NT2/D1 (cell line): ENCODE data around the gene POLR3H.
A peak's percentile ranks its signal among the peaks of the same experiment; 100 is the strongest.

Source experiments
- DNase-seq: peaks from one replicate; pipeline ENCODE4 v3.0.0-alpha.2; 2011; ENCODE audit warnings: low read depth, low spot score
- H3K27me3 ChIP-seq: 2 replicates; pipeline ENCODE4 v1.6.0; 2011; ENCODE audit warnings: mild to moderate bottlenecking; ENCODE audit not compliant: insufficient read length, insufficient read depth
- H3K36me3 ChIP-seq: 2 replicates; pipeline ENCODE4 v1.6.1; 2011; ENCODE audit warnings: mild to moderate bottlenecking, low read length, mixed read lengths; ENCODE audit not compliant: insufficient read depth, insufficient read length
- H3K4me1 ChIP-seq: 2 replicates; pipeline ENCODE4 v1.5.1; 2011; ENCODE audit not compliant: insufficient read depth, insufficient read length
- H3K4me3 ChIP-seq: 2 replicates; pipeline ENCODE4 v1.5.1; 2011; ENCODE audit warnings: low read depth; ENCODE audit not compliant: insufficient read length
- H3K9ac ChIP-seq: 2 replicates; pipeline ENCODE4 v1.6.0; 2011; ENCODE audit warnings: low read depth; ENCODE audit not compliant: insufficient read length
- H3K9me3 ChIP-seq: 2 replicates; pipeline ENCODE4 v1.5.1; 2011; ENCODE audit warnings: mild to moderate bottlenecking, low read length; ENCODE audit not compliant: insufficient read depth
- SUZ12 ChIP-seq: IDR thresholded peaks from 2 replicates; pipeline ENCODE4 v1.6.1; 2011; ENCODE audit not compliant: insufficient read length, insufficient read depth; ENCODE audit errors: extremely low read depth
- YY1 ChIP-seq: IDR thresholded peaks from 2 replicates; pipeline ENCODE4 v1.6.1; 2011; ENCODE audit not compliant: insufficient read length, insufficient read depth
- ZNF274 ChIP-seq: IDR thresholded peaks from 2 replicates; pipeline ENCODE4 v1.6.1; 2011; ENCODE audit warnings: mild to moderate bottlenecking, low read depth, low read length

POLR3H gene

DNA sequence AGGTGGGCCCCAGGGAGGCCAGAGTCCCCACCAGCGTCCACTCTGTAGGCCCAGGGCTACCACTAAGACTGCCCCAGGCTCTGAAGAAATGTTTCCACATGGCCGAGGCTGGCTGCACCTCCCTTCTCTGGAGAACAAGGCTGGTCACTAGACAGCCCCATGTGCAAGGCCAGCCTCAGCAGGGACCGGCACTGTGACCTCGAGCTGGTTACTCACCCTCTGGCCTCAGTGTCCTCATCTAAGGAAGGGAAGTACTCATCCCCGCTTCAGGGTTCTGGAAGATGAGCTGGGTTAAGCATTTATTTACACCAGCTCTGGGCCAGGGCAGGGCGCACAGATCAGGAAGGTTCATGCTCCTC lies 35.7 kb upstream of the POLR3H start:
- TF ChIP-seq SUZ12 (no peak), ZNF274 (no peak), YY1 (no peak)
- Histone ChIP-seq H3K4me1 (peaks cover 7% of the 10 kb centered on the region), H3K36me3 (peaks cover 40% of the 10 kb centered on the region), H3K27me3 (no peaks in the 10 kb centered on the region), H3K4me3 (no peak overlapping the region), H3K9me3 (no peaks in the 10 kb centered on the region), H3K9ac (no peak overlapping the region)
- DNase-seq = no peak

DNA sequence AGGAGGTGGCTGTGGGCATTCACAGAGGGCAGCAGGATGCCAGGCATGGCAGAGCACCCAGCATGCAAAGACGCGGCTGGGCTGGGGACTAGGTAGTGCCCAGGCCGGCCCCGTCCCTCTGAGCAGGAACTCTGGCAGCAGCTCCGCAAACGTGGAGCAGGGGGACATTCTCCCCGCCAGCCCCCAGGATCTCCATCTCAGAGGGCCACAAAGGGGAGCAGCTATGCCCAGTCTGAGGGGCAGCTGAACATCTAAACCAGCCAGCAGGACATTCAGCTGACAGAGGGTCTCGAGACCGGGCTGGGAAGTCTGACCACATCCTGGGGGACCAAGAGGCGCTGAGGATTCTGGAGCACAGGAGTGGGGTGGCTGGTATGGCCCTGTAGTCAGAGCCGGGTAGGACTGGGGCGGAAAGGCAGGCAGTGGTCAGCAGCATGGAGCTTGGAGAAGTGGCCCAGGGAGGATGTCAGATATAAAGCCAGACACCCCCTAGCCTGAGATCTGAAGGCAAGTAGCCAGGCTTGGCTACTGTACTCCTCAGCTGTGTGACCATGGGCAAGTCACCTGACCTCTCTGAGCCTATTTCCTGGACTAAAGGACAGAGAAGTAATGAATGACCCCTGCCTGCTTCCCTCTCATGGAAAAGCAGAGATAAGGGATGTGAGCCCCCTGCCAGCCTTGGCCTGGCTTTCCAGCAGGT lies 35.2 kb upstream of the POLR3H start:
- Histone ChIP-seq H3K9me3 (no peaks in the 10 kb centered on the region), H3K36me3 (peaks cover 41% of the 10 kb centered on the region), H3K27me3 (no peaks in the 10 kb centered on the region), H3K4me1 (peaks cover 11% of the 10 kb centered on the region), H3K4me3 (no peak overlapping the region), H3K9ac (peak overlapping the region; percentile 21)
- TF ChIP-seq SUZ12 (no peak), ZNF274 (no peak), YY1 (no peak)
- no peak for DNase-seq

DNA sequence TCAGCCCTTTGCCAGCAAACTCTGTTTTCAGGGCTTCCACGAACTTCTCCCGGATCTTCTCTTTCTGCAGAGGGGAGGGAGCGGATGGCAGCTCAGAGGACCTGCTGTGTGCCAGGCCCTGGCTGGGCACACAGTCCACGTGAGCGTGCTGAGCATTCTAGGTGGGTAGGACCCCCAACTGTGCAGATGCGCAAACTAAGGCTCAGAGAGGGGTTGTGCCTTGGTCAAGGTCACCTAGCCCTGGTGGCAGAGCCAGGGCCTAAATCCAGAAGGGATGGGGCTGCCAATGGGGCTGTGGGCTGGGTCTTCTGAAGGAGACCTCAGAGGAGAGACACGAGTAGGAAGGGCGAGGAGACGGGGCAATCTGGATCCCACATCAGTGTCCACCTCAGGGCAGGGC lies 34.5 kb upstream of the POLR3H start:
- peak overlapping the region; percentile 21 for H3K9ac ChIP-seq
- peaks cover 38% of the 10 kb centered on the region for H3K36me3 ChIP-seq
- peaks cover 11% of the 10 kb centered on the region for H3K4me1 ChIP-seq
- TF ChIP-seq SUZ12 (no peak), ZNF274 (no peak), YY1 (no peak)
- H3K9me3 ChIP-seq = no peaks in the 10 kb centered on the region
- no peak overlapping the region for H3K4me3 ChIP-seq
- DNase-seq = no peak
- H3K27me3 ChIP-seq = no peaks in the 10 kb centered on the region

DNA sequence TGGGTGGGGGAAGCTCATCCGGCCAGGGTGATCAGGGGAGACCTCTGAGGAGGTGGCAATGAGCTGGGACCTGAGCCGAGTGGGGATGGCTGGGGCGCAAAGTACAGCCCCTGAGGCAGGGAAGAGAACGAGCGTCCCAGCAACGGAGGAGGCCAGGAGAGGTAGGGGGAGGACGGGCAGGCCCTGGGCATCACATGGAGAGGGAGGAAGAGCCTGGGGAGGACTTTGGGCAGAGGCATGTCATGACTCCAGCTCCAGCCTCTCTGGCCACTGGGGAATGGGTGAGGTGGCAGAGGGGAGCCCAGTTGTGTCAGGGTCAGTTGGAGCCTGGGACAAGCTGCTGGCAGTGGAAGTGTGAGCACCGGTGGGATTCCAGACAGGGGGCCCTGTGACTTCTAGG lies 33.8 kb upstream of the POLR3H start:
- no peaks in the 10 kb centered on the region for H3K27me3 ChIP-seq
- H3K4me3 ChIP-seq = no peak overlapping the region
- H3K36me3 ChIP-seq = peaks cover 39% of the 10 kb centered on the region
- TF ChIP-seq YY1 (no peak), SUZ12 (no peak), ZNF274 (no peak)
- no peak overlapping the region for H3K9ac ChIP-seq
- peaks cover 13% of the 10 kb centered on the region for H3K4me1 ChIP-seq
- no peak for DNase-seq
- H3K9me3 ChIP-seq = no peaks in the 10 kb centered on the region

DNA sequence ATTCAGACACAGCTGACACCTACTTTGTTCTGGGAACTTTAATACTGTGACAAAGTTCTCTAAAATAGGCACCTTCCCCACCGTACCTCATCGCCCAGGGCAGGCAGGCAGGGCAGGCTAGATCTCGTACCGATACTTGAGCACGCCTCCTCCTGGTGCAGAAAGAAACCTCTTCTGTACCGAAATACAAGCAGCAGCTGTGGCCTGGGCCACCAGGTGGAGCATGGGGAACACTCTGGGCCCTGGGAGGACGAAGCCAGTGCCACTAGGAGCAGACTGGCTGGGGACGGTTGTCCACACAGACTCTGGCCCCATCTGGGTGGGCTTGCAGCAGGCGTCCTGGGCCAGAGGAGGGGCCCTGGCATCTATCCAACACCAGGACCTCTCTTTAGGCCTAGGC lies 32.6 kb upstream of the POLR3H start:
- peak; percentile 63 for DNase-seq
- Histone ChIP-seq H3K9me3 (no peaks in the 10 kb centered on the region), H3K4me3 (no peak overlapping the region), H3K4me1 (peaks cover 13% of the 10 kb centered on the region), H3K27me3 (no peaks in the 10 kb centered on the region), H3K36me3 (peaks cover 41% of the 10 kb centered on the region), H3K9ac (no peak overlapping the region)
- TF ChIP-seq YY1 (no peak), SUZ12 (no peak), ZNF274 (no peak)

DNA sequence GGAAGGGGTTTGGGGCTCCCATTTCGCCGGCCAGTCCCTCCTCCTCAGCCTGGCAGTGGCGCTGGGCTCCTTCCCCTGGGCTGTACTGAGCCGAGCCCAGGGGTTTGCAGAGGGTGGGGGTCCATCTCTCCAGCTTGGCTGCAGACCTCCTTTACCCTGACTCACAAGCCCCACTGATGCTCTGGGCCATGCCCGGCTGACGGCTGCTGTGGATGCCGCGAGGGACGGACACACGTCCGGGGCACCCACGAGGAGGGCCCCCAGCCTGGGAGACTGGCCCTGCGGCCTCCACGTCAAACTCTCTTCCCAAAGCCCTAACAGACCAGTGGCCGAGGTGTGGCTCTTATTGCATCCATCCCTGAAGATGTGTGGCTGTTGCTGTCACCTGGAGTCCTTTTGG lies 31.3 kb upstream of the POLR3H start:
- H3K9me3 ChIP-seq = no peaks in the 10 kb centered on the region

DNA sequence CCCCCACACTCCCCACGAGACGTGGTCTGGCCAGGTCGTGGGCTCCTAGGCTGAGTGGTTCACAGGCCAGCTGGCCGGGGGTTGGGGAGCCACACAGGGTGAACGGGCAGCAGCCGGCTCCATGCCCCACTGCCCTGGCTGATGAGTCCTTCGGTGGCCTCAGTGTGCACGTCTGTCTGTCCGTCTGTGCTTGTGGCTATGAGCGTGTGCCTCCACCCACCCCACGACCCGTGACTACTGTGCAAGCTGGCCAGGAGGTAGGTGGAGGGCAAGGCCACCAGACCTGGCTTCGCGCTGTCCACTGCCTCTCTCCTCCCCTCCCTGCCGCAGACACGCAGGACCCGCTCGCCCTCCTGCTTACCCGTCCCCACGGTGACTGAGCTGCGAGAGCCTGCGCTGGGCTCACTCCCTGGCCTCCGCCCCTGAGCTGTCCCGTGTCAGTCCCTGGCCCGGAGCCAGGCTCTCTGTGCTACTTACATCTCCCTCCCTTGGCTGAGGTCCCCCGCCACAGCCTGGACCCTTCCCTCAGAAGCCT lies 30.6 kb upstream of the POLR3H start:
- H3K4me3 ChIP-seq = no peak overlapping the region
- TF ChIP-seq ZNF274 = no peak
- no peak for TF ChIP-seq YY1
- no peak for TF ChIP-seq SUZ12
- peaks cover 42% of the 10 kb centered on the region for H3K36me3 ChIP-seq
- no peaks in the 10 kb centered on the region for H3K9me3 ChIP-seq
- H3K27me3 ChIP-seq = no peaks in the 10 kb centered on the region
- H3K4me1 ChIP-seq = peaks cover 13% of the 10 kb centered on the region
- DNase-seq = no peak
- H3K9ac ChIP-seq = peak overlapping the region; percentile 21

More for the DNA sequence above, 31.3 kb upstream of the POLR3H start:
- peaks cover 13% of the 10 kb centered on the region for H3K4me1 ChIP-seq
- no peaks in the 10 kb centered on the region for H3K27me3 ChIP-seq
- TF ChIP-seq ZNF274 (no peak), YY1 (no peak), SUZ12 (no peak)
- no peak overlapping the region for H3K4me3 ChIP-seq
- DNase-seq = no peak
- H3K9ac ChIP-seq = no peak overlapping the region
- H3K36me3 ChIP-seq = peaks cover 47% of the 10 kb centered on the region
